Measurements from ENCODE around the gene ANKMY1.

Gene ANKMY1

GRCh38 chr2:240431661-240432424, 125.9 kb downstream of the ANKMY1 start:
- no peak for DNase-seq

- no peak for DNase-seq
Measured at GRCh38 chr2:240431271-240431660, 126.5 kb downstream of the ANKMY1 start.

GRCh38 chr2:240430595-240430994, 127.2 kb downstream of the ANKMY1 start:
- DNase-seq: no peak

- no peak for DNase-seq
Measured at GRCh38 chr2:240429872-240430491, 127.8 kb downstream of the ANKMY1 start.

All from DMS79 (cell line).